ENCODE results near the gene ABCA9.
A peak's percentile ranks its signal among the peaks of the same experiment; 100 is the strongest.
"Not testable (repeated sequence)": the region's sequence is repeated elsewhere in the genome, so short reads cannot be mapped to it uniquely, and the experiment has no call there.

ABCA9 gene

GRCh38 chr17:69075823-69076222 lies 15.1 kb upstream of the ABCA9 start:
- Histone ChIP-seq H3K36me3 (ENCODE audit: control insufficient read depth in 4 of 4, insufficient read depth in 4 of 4, low read length in 3 of 4) (no peaks in the 10 kb centered on the region), H3K4me3 (ENCODE audit: control insufficient read depth in 1 of 7, extremely low read depth in 1 of 7, insufficient read depth in 4 of 7, low read depth in 2 of 7, low read length in 6 of 7) (no peak overlapping the region), H3K27ac (ENCODE audit: insufficient read depth in 1 of 2, low read depth in 1 of 2, low read length in 2 of 2, poor library complexity in 1 of 2, severe bottlenecking in 2 of 2) (no peak overlapping the region), H3K4me1 (ENCODE audit: control extremely low read depth in 1 of 4, control insufficient read depth in 4 of 4, insufficient read depth in 4 of 4, low read length in 3 of 4) (peaks cover 0 to 5% (median 2%) of the 10 kb centered on the region in 4 experiments), H3K27me3 (replicated peaks in 2 of 5; ENCODE audit: control insufficient read depth in 4 of 5, insufficient read depth in 5 of 5, low read length in 4 of 5) (no peaks in the 10 kb centered on the region), H3K9me3 (ENCODE audit: control extremely low read depth in 1 of 5, control insufficient read depth in 4 of 5, insufficient read depth in 2 of 5, low read depth in 1 of 5, low read length in 4 of 5) (peaks cover 0 to 6% (median 0%) of the 10 kb centered on the region in 5 experiments)
- ChIA-PET POLR2A (no interaction called here), CTCF (no interaction called here)
- no peak for DNase-seq

GRCh38 chr17:69073392-69073791 lies 12.7 kb upstream of the ABCA9 start:
- H3K4me3 ChIP-seq (ENCODE audit: control insufficient read depth in 1 of 7, extremely low read depth in 1 of 7, insufficient read depth in 4 of 7, low read depth in 2 of 7, low read length in 6 of 7); H3K27me3 ChIP-seq (replicated peaks in 2 of 5; ENCODE audit: control insufficient read depth in 4 of 5, insufficient read depth in 5 of 5, low read length in 4 of 5); H3K9me3 ChIP-seq (ENCODE audit: control extremely low read depth in 1 of 5, control insufficient read depth in 4 of 5, insufficient read depth in 2 of 5, low read depth in 1 of 5, low read length in 4 of 5); POLR2A ChIA-PET; CTCF ChIA-PET; H3K27ac ChIP-seq (ENCODE audit: insufficient read depth in 1 of 2, low read depth in 1 of 2, low read length in 2 of 2, poor library complexity in 1 of 2, severe bottlenecking in 2 of 2); H3K36me3 ChIP-seq (ENCODE audit: control insufficient read depth in 4 of 4, insufficient read depth in 4 of 4, low read length in 3 of 4); DNase-seq: not testable (repeated sequence)
- H3K4me1 ChIP-seq (ENCODE audit: control extremely low read depth in 1 of 4, control insufficient read depth in 4 of 4, insufficient read depth in 4 of 4, low read length in 3 of 4) = peaks cover 4 to 15% (median 7%) of the 10 kb centered on the region in 4 experiments

- H3K4me3 ChIP-seq (ENCODE audit: control insufficient read depth in 1 of 7, extremely low read depth in 1 of 7, insufficient read depth in 4 of 7, low read depth in 2 of 7, low read length in 6 of 7); DNase-seq; H3K27ac ChIP-seq (ENCODE audit: insufficient read depth in 1 of 2, low read depth in 1 of 2, low read length in 2 of 2, poor library complexity in 1 of 2, severe bottlenecking in 2 of 2); POLR2A ChIA-PET; H3K9me3 ChIP-seq (ENCODE audit: control extremely low read depth in 1 of 5, control insufficient read depth in 4 of 5, insufficient read depth in 2 of 5, low read depth in 1 of 5, low read length in 4 of 5); H3K36me3 ChIP-seq (ENCODE audit: control insufficient read depth in 4 of 4, insufficient read depth in 4 of 4, low read length in 3 of 4); CTCF ChIA-PET; H3K27me3 ChIP-seq (replicated peaks in 2 of 5; ENCODE audit: control insufficient read depth in 4 of 5, insufficient read depth in 5 of 5, low read length in 4 of 5): not testable (repeated sequence)
- H3K4me1 ChIP-seq (ENCODE audit: control extremely low read depth in 1 of 4, control insufficient read depth in 4 of 4, insufficient read depth in 4 of 4, low read length in 3 of 4) = peaks cover 6 to 20% (median 9%) of the 10 kb centered on the region in 4 experiments
- 100% methylated on average over 1 of the region's 1 CpG for WGBS (ENCODE audit: insufficient coverage)
Observed at GRCh38 chr17:69072803-69073256, 12.1 kb upstream of the ABCA9 start.

DNA sequence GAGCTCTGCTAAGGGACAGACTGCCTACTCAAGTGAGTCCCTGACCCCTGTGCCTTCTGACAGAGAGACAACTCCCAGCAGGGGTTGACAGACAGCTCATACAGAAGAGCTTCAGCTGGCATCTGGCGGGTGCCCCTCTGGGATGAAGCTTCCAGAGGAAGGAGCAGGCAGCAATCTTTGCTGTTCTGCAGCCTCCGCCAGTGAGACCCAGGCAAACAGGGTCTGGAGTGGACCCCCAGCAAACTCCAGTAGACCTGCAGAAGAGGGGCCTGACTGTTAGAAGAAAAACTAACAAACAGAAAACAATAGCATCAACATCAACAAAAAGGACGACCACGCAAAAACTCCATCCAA lies 10.5 kb upstream of the ABCA9 start:
- H3K27me3 ChIP-seq (replicated peaks in 2 of 5; ENCODE audit: control insufficient read depth in 4 of 5, insufficient read depth in 5 of 5, low read length in 4 of 5); H3K36me3 ChIP-seq (ENCODE audit: control insufficient read depth in 4 of 4, insufficient read depth in 4 of 4, low read length in 3 of 4); CTCF ChIA-PET; DNase-seq; H3K27ac ChIP-seq (ENCODE audit: insufficient read depth in 1 of 2, low read depth in 1 of 2, low read length in 2 of 2, poor library complexity in 1 of 2, severe bottlenecking in 2 of 2); H3K4me3 ChIP-seq (ENCODE audit: control insufficient read depth in 1 of 7, extremely low read depth in 1 of 7, insufficient read depth in 4 of 7, low read depth in 2 of 7, low read length in 6 of 7); POLR2A ChIA-PET; H3K9me3 ChIP-seq (ENCODE audit: control extremely low read depth in 1 of 5, control insufficient read depth in 4 of 5, insufficient read depth in 2 of 5, low read depth in 1 of 5, low read length in 4 of 5): not testable (repeated sequence)
- 84% methylated on average over 2 of the region's 4 CpGs for WGBS (ENCODE audit: insufficient coverage)
- H3K4me1 ChIP-seq (ENCODE audit: control extremely low read depth in 1 of 4, control insufficient read depth in 4 of 4, insufficient read depth in 4 of 4, low read length in 3 of 4) = peaks cover 6 to 37% (median 21%) of the 10 kb centered on the region in 4 experiments

- H3K27ac ChIP-seq (ENCODE audit: insufficient read depth in 1 of 2, low read depth in 1 of 2, low read length in 2 of 2, poor library complexity in 1 of 2, severe bottlenecking in 2 of 2); H3K27me3 ChIP-seq (replicated peaks in 2 of 5; ENCODE audit: control insufficient read depth in 4 of 5, insufficient read depth in 5 of 5, low read length in 4 of 5); H3K36me3 ChIP-seq (ENCODE audit: control insufficient read depth in 4 of 4, insufficient read depth in 4 of 4, low read length in 3 of 4); CTCF ChIA-PET; H3K4me3 ChIP-seq (ENCODE audit: control insufficient read depth in 1 of 7, extremely low read depth in 1 of 7, insufficient read depth in 4 of 7, low read depth in 2 of 7, low read length in 6 of 7); H3K9me3 ChIP-seq (ENCODE audit: control extremely low read depth in 1 of 5, control insufficient read depth in 4 of 5, insufficient read depth in 2 of 5, low read depth in 1 of 5, low read length in 4 of 5); POLR2A ChIA-PET: not testable (repeated sequence)
- WGBS (ENCODE audit: insufficient coverage) = 52% methylated on average over 12 of the region's 12 CpGs
- H3K4me1 ChIP-seq (ENCODE audit: control extremely low read depth in 1 of 4, control insufficient read depth in 4 of 4, insufficient read depth in 4 of 4, low read length in 3 of 4) = peaks cover 6 to 37% (median 23%) of the 10 kb centered on the region in 4 experiments
- peak in 1 of 3 donors; percentile 12 for DNase-seq
Observed at GRCh38 chr17:69070378-69071232, 9.9 kb upstream of the ABCA9 start.

DNA sequence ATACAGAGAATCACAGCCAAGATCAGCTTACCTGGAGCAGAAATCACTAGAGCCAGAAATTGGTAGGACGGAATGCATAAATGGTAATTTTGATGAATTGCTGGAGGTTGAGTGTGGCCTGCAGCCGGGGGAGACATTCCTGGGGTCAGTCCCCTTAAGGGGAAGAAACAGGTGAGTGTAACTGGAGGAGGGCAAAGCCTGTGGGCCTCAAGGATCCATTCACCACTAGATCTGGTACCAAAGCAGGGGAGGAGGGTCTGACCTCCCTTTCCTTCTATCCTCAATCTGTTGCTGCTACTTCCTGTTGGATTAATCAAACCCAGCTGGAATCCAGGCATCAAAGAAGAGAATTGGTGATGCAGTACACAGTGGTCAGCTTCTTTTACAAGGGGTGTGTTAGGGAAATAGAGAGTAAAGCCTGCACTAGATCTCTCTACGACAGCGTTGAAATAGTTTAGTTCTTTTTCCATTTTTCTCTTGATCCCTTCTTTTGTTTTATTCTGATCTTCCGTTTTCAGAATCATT lies 8.6 kb upstream of the ABCA9 start:
- ChIA-PET POLR2A (no interaction called here), CTCF (interaction anchor here (1.3 kb wide), 1 partner anchor 16 kb away, joined by 3 read pairs; no protein-coding TSS in a partner anchor)
- Histone ChIP-seq H3K4me1 (ENCODE audit: control extremely low read depth in 1 of 4, control insufficient read depth in 4 of 4, insufficient read depth in 4 of 4, low read length in 3 of 4) (peaks cover 6 to 42% (median 26%) of the 10 kb centered on the region in 4 experiments), H3K27me3 (replicated peaks in 2 of 5; ENCODE audit: control insufficient read depth in 4 of 5, insufficient read depth in 5 of 5, low read length in 4 of 5) (no peaks in the 10 kb centered on the region), H3K36me3 (ENCODE audit: control insufficient read depth in 4 of 4, insufficient read depth in 4 of 4, low read length in 3 of 4) (no peaks in the 10 kb centered on the region), H3K9me3 (ENCODE audit: control extremely low read depth in 1 of 5, control insufficient read depth in 4 of 5, insufficient read depth in 2 of 5, low read depth in 1 of 5, low read length in 4 of 5) (no peaks in the 10 kb centered on the region), H3K27ac (ENCODE audit: insufficient read depth in 1 of 2, low read depth in 1 of 2, low read length in 2 of 2, poor library complexity in 1 of 2, severe bottlenecking in 2 of 2) (no peak overlapping the region), H3K4me3 (ENCODE audit: control insufficient read depth in 1 of 7, extremely low read depth in 1 of 7, insufficient read depth in 4 of 7, low read depth in 2 of 7, low read length in 6 of 7) (no peak overlapping the region)
- WGBS (ENCODE audit: insufficient coverage) = 100% methylated on average over 2 of the region's 5 CpGs
- no peak for DNase-seq

- H3K27ac ChIP-seq (ENCODE audit: insufficient read depth in 1 of 2, low read depth in 1 of 2, low read length in 2 of 2, poor library complexity in 1 of 2, severe bottlenecking in 2 of 2) = no peak overlapping the region
- POLR2A ChIA-PET = no interaction called here
Observed at GRCh38 chr17:69067274-69068047, 6.7 kb upstream of the ABCA9 start.

More at GRCh38 chr17:69067274-69068047, 6.7 kb upstream of the ABCA9 start:
- Histone ChIP-seq H3K36me3 (ENCODE audit: control insufficient read depth in 4 of 4, insufficient read depth in 4 of 4, low read length in 3 of 4) (no peaks in the 10 kb centered on the region), H3K27me3 (replicated peaks in 2 of 5; ENCODE audit: control insufficient read depth in 4 of 5, insufficient read depth in 5 of 5, low read length in 4 of 5) (no peaks in the 10 kb centered on the region), H3K4me3 (ENCODE audit: control insufficient read depth in 1 of 7, extremely low read depth in 1 of 7, insufficient read depth in 4 of 7, low read depth in 2 of 7, low read length in 6 of 7) (no peak overlapping the region), H3K9me3 (ENCODE audit: control extremely low read depth in 1 of 5, control insufficient read depth in 4 of 5, insufficient read depth in 2 of 5, low read depth in 1 of 5, low read length in 4 of 5) (no peaks in the 10 kb centered on the region), H3K4me1 (ENCODE audit: control extremely low read depth in 1 of 4, control insufficient read depth in 4 of 4, insufficient read depth in 4 of 4, low read length in 3 of 4) (peaks cover 6 to 49% (median 27%) of the 10 kb centered on the region in 4 experiments)
- WGBS (ENCODE audit: insufficient coverage) = 86% methylated on average over 4 of the region's 4 CpGs
- CTCF ChIA-PET = interaction anchor here (0.6 kb wide), 1 partner anchor 289 kb away, joined by 3 read pairs; no protein-coding TSS in a partner anchor
- DNase-seq = no peak
